ENCODE data around the gene CSNK2A2.

The CSNK2A2 gene

GRCh38 chr16:58197314-58198012 lies 443 bp downstream of the CSNK2A2 start:
- DNase-seq = peak in 1 of 2 donors; percentile 11

GRCh38 chr16:58196898-58197313 lies 1.0 kb downstream of the CSNK2A2 start:
- DNase-seq = no peak

- DNase-seq = no peak
These were observed 2.1 kb downstream of the CSNK2A2 start for GRCh38 chr16:58195771-58196170.

GRCh38 chr16:58195344-58195743 lies 2.6 kb downstream of the CSNK2A2 start:
- no peak for DNase-seq

GRCh38 chr16:58194790-58195189 lies 3.1 kb downstream of the CSNK2A2 start:
- DNase-seq = no peak

GRCh38 chr16:58187665-58188421 lies 10.1 kb downstream of the CSNK2A2 start:
- no peak for DNase-seq

GRCh38 chr16:58187092-58187491 lies 10.8 kb downstream of the CSNK2A2 start:
- no peak for DNase-seq

GRCh38 chr16:58186176-58186944 lies 11.5 kb downstream of the CSNK2A2 start:
- no peak for DNase-seq

GRCh38 chr16:58177353-58177710 lies 20.6 kb downstream of the CSNK2A2 start:
- no peak for DNase-seq

GRCh38 chr16:58176608-58177352 lies 21.1 kb downstream of the CSNK2A2 start:
- no peak for DNase-seq

GRCh38 chr16:58170223-58170622 lies 27.7 kb downstream of the CSNK2A2 start:
- no peak for DNase-seq

- DNase-seq = no peak
These were observed 37.1 kb downstream of the CSNK2A2 start for GRCh38 chr16:58160855-58161254.

GRCh38 chr16:58158725-58159124 lies 39.2 kb downstream of the CSNK2A2 start:
- no peak for DNase-seq

GRCh38 chr16:58157951-58158540 lies 39.9 kb downstream of the CSNK2A2 start:
- no peak for DNase-seq

GRCh38 chr16:58157239-58157638 lies 40.7 kb downstream of the CSNK2A2 start:
- DNase-seq = no peak

GRCh38 chr16:58155839-58156238 lies 42.1 kb downstream of the CSNK2A2 start:
- no peak for DNase-seq

GRCh38 chr16:58154345-58154744 lies 43.6 kb downstream of the CSNK2A2 start:
- no peak for DNase-seq

GRCh38 chr16:58152246-58152868 lies 45.5 kb downstream of the CSNK2A2 start:
- no peak for DNase-seq

GRCh38 chr16:58148526-58148925 lies 49.4 kb downstream of the CSNK2A2 start:
- no peak for DNase-seq

GRCh38 chr16:58148099-58148498 lies 49.8 kb downstream of the CSNK2A2 start:
- DNase-seq = no peak

- DNase-seq = no peak
These were observed 59.1 kb downstream of the CSNK2A2 start for GRCh38 chr16:58138852-58139251.

- DNase-seq = no peak
These were observed 60.3 kb downstream of the CSNK2A2 start for GRCh38 chr16:58137581-58137980.
